HG02938 (cell line): ENCODE results near the gene ANAPC10.
A peak's percentile ranks its signal among the peaks of the same experiment; 100 is the strongest.

ENCODE experiments used
- ATAC-seq: cut with Tn5 transposase; IDR thresholded peaks from one replicate; pipeline ENCODE4 v1.9.1; 2021; ENCODE audit warnings: mild to moderate bottlenecking, moderate library complexity; ENCODE audit not compliant: unreplicated experiment

Gene ANAPC10

GRCh38 chr4:145075742-145076468, 22.1 kb downstream of the ANAPC10 start:
- ATAC-seq: no peak

- ATAC-seq: no peak
These were observed 26.4 kb downstream of the ANAPC10 start for GRCh38 chr4:145071560-145071959.

DNA sequence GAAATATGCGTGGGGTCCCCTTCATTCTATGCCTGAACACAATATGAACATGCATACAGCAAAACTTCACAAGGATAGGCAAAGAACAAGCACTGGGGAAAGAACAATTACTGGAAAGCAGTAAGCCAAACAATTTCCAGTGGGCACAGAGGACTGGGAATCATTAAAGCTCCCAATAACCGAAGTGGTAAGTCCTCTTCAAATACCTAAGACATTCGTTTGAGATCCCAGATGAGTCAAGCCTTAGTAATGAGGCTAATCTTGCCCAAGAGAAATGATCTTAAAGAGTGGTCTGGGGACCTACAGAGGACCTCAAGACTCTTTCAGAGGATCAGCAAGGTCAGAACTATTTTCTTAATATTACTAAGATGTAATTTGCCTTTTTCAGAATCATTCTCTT, 28.6 kb downstream of the ANAPC10 start:
- no peak for ATAC-seq

GRCh38 chr4:145066063-145066501, 31.9 kb downstream of the ANAPC10 start:
- ATAC-seq: no peak

GRCh38 chr4:145061318-145061920, 36.6 kb downstream of the ANAPC10 start:
- ATAC-seq: peak; percentile 65

- ATAC-seq: no peak
These were observed 39.7 kb downstream of the ANAPC10 start for GRCh38 chr4:145058256-145058655.

- ATAC-seq: no peak
These were observed 41.5 kb downstream of the ANAPC10 start for GRCh38 chr4:145056325-145057130.

- ATAC-seq: no peak
These were observed 42.3 kb downstream of the ANAPC10 start for GRCh38 chr4:145055533-145056257.

GRCh38 chr4:145049241-145049640, 48.8 kb downstream of the ANAPC10 start:
- no peak for ATAC-seq

GRCh38 chr4:145048817-145049216, 49.2 kb downstream of the ANAPC10 start:
- ATAC-seq: no peak

DNA sequence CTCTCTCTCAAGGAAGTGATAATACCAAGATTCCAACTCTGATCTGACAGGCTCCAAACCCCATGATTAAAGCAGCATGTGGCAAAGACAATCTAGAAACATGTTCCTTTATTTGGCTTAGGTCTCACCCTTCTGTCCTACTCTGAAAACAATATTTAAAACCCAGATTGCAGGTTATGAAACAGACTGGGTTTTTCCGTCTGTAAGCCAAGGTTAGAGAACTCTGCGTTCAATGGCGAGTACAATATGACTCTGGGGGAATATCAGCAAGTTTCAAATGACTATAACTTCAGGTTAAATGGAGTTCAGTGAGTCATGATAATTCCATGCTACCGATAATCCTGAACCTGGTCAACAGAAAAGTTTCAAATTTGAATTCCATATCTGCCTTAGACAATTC, 50.8 kb downstream of the ANAPC10 start:
- ATAC-seq: no peak

- ATAC-seq: no peak
These were observed 52.8 kb downstream of the ANAPC10 start for GRCh38 chr4:145045180-145045579.

DNA sequence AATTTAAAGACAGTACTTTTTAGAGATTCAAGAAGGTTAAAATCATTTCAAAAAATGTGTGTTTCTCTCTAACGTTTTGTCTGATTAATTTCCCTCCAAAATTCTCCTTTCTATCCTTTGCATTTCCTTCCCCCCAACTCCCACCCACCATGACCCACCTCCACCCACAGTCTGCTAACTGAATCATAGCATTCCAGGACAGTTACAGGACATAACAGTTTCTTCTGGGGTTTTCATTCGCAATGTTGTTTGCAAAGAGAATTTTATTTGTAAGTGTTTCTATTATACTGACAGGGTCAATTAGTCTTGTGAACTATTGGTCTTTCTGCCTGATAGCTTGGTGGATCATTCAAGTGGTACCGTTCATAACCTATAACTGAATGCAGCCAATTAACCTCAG, 53.7 kb downstream of the ANAPC10 start:
- no peak for ATAC-seq

GRCh38 chr4:145043306-145043705, 54.7 kb downstream of the ANAPC10 start:
- no peak for ATAC-seq

- no peak for ATAC-seq
These were observed 55.3 kb downstream of the ANAPC10 start for GRCh38 chr4:145042601-145043285.

DNA sequence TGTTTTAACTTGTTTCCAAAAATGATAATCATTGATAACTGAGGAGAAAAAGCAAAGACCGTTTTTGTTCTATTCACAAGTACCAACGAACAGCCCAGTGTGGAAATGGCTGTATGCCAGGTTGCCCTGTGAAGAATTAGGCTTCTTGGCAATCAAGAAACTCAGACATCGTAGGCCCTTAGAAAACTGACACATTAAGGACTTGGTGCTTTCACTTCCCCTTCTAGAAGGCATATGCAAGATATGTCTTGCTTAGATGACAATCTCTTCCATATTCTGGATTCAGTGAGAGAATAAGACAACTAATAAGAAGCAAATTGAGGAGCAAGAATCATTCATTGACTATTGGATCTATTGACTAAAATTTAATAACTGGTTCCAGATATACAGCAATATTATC, 56.6 kb downstream of the ANAPC10 start:
- ATAC-seq: peak; percentile 98

DNA sequence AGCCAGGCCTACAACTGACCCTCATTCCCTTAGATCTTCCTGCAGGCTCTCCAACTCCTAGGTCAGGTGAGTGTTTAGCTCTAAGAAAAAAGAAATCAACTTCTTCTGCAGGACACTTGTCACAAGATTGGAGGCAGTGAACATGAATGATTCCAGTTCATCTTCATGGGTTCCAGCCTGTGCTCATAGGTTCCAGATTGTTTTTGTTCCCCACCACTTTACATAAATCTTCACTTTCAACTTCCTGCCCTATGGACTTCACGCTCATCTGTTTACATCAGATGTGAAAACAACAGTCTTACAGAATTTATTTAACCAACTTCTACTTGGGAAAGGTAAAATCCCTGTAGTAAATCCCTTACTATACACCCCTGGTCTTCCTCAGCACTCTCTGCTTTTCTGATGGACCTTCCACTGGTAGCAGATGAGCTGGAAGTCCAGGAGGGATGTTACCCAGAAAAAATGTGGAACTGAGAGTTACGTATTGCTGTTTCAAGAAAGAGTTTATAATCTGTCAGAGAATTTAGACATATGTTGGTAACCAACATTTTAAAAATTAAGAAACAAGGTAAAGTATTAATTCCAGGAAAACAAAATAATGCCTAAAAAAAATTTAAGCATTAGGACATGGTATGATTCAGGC, 62.4 kb downstream of the ANAPC10 start:
- ATAC-seq: no peak

GRCh38 chr4:145034727-145035211, 63.2 kb downstream of the ANAPC10 start:
- no peak for ATAC-seq

DNA sequence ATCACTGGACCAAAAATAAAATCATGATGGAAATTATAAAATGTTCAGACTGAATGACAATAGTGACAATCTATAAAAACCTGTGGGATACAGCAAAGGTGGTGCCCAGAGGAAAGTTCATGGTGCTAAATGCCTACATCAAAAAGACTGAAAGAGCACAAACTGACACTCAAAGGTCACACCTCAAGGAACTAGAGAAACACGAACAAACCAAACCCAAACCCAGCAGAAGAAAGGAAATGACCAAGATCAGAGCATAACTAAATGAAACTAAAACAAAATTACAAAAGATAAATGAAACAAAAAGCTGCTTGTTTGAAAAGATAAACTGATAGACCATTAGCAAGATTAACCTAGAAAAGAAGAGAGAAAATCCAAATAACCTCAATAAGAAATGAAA, 78.7 kb downstream of the ANAPC10 start:
- peak; percentile 62 for ATAC-seq

DNA sequence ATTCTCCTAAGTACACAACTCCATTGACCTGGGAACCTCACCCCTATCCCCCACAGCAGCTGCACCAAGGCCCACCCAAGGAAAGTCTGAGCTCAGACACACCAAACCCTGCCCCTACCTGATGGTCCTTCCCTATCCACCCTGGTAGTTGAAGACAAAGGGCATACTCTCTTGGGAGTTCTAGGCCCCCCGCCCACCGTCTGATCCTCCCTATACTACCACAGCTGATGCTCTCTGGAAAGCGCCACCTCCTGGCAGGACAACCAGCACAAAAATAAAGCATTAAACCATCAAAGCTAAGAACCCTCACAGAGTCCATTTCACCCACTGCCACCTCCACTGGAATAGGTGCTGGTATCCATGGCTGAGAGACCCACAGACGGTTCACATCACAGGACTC, 83.6 kb downstream of the ANAPC10 start:
- ATAC-seq: no peak
